Bronchial epithelial cell (primary cell): ENCODE measurements around the gene LRRC4C. TPM values are rescaled to one million over a fixed set of nuclear protein-coding genes. Genes with fewer than 3 reads are reported as not detected.

Experiments
- DNase-seq: peaks from one replicate; pipeline ENCODE4 v3.0.0-alpha.2; 2010; ENCODE audit warnings: low read depth
- FAIRE-seq: peaks from 2 replicates; lab custom pipeline; 2011; peaks lifted over from hg19 to GRCh38; lab: Jason Lieb, UNC
- H3K27me3 ChIP-seq: 2 replicates; pipeline ENCODE4 v1.5.1; 2011; ENCODE audit warnings: low read length; ENCODE audit not compliant: control insufficient read depth, insufficient read depth
- H3K36me3 ChIP-seq: 2 replicates; pipeline ENCODE4 v1.5.1; 2011; ENCODE audit warnings: low read length; ENCODE audit not compliant: control insufficient read depth, insufficient read depth
- H3K4me3 ChIP-seq: 2 replicates; pipeline ENCODE4 v1.5.1; 2011; ENCODE audit warnings: mild to moderate bottlenecking, low read depth, low read length, control low read depth
- total RNA-seq: library from RNA; depleted of rRNA; stranded (reverse); fragments of >200 nt; gene quantifications from 2 replicates; pipeline ENCODE4 v1.2.1, GENCODE V29; 2014
- TF ChIP-seq, protein P1 (sequence below): IDR thresholded peaks from 2 replicates; pipeline ENCODE4 v1.5.1; 2011; ENCODE audit warnings: mild to moderate bottlenecking, moderate library complexity, low read length, control low read depth, inconsistent platforms; ENCODE audit not compliant: insufficient read depth, severe bottlenecking

Gene LRRC4C
- total RNA-seq, 1 donor from 2014 or later: not detected

- no peak for FAIRE-seq
These were observed 1.3 kb downstream of the LRRC4C start for GRCh38 chr11:41458154-41458553.

DNA sequence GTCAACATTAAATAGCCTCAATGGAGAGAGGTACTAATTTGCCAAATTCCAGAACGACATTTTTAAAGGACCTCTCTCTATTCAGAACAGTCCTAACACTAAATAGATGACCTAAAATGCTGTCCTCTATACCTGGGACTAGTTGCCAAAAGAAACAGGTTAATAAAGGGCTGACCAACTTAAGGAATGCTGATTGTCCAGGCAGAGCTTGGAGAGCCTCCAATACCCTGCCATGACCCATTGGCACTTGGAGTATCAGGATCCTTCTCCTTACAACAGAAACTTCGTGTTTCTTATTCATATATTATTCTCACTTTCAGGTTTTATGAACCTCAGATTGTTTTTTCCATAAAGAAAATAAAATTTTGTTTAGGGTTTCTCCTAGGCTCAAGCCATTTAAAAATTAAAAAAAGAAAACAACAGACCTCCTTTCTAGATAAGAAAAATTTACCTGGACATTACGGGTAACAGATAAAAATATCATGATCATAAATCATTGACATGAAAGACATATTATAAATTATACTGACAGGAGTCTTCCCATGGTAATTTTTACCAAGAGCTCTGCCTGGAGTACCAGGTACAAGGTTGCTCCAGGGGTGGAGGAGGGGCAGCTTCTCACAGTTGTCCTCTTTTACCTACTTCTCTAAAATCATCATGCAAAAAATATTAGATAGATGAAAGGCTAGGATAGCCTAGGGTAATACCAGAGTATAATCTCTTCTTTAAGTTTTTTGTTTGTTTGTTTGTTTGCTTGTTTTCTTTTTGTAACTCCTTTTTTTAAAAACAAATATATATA lies 2.0 kb downstream of the LRRC4C start:
- Histone ChIP-seq H3K4me3 (no peak overlapping the region), H3K36me3 (no peaks in the 10 kb centered on the region), H3K27me3 (peaks cover 3% of the 10 kb centered on the region)
- FAIRE-seq: no peak
- DNase-seq: no peak
- TF ChIP-seq, protein P1, sequence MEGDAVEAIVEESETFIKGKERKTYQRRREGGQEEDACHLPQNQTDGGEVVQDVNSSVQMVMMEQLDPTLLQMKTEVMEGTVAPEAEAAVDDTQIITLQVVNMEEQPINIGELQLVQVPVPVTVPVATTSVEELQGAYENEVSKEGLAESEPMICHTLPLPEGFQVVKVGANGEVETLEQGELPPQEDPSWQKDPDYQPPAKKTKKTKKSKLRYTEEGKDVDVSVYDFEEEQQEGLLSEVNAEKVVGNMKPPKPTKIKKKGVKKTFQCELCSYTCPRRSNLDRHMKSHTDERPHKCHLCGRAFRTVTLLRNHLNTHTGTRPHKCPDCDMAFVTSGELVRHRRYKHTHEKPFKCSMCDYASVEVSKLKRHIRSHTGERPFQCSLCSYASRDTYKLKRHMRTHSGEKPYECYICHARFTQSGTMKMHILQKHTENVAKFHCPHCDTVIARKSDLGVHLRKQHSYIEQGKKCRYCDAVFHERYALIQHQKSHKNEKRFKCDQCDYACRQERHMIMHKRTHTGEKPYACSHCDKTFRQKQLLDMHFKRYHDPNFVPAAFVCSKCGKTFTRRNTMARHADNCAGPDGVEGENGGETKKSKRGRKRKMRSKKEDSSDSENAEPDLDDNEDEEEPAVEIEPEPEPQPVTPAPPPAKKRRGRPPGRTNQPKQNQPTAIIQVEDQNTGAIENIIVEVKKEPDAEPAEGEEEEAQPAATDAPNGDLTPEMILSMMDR: no peak

More at GRCh38 chr11:41458154-41458553, 1.3 kb downstream of the LRRC4C start:
- no peak for DNase-seq
- TF ChIP-seq, protein P1: no peak
- Histone ChIP-seq H3K36me3 (no peaks in the 10 kb centered on the region), H3K27me3 (peaks cover 3% of the 10 kb centered on the region), H3K4me3 (no peak overlapping the region)

GRCh38 chr11:41456269-41456668 lies 3.2 kb downstream of the LRRC4C start:
- FAIRE-seq: no peak

DNA sequence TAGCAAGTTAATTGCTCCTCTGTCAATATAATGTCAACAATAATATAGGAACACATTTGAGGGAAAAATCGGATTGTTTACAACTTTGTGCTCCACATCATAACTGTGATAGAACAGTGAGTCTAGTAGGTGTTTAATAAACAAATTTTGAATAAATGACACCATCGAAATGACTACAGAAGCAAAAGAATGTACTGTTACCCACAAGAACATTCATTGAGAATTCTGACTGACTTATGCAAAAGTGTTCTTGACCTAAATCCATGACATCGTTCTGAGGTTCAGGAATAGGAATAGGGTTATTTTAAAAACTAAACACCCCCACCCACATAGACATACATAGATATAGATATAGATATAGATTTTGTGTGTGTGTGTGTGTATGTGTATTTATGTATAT lies 8.4 kb downstream of the LRRC4C start:
- FAIRE-seq (no peak), DNase-seq (no peak)
- Histone ChIP-seq H3K4me3 (no peak overlapping the region), H3K27me3 (no peaks in the 10 kb centered on the region), H3K36me3 (no peaks in the 10 kb centered on the region)
- TF ChIP-seq, protein P1: no peak

More at GRCh38 chr11:41456269-41456668, 3.2 kb downstream of the LRRC4C start:
- no peak overlapping the region for H3K4me3 ChIP-seq
- no peaks in the 10 kb centered on the region for H3K36me3 ChIP-seq
- DNase-seq: no peak
- peaks cover 3% of the 10 kb centered on the region for H3K27me3 ChIP-seq
- TF ChIP-seq, protein P1: no peak

GRCh38 chr11:41449483-41450050 lies 9.9 kb downstream of the LRRC4C start:
- H3K27me3 ChIP-seq: no peaks in the 10 kb centered on the region
- TF ChIP-seq, protein P1: no peak
- H3K4me3 ChIP-seq: no peak overlapping the region
- DNase-seq: no peak
- H3K36me3 ChIP-seq: no peaks in the 10 kb centered on the region
- no peak for FAIRE-seq
